GM23338 (cell line): ENCODE results near the gene IL4I1.

Source experiments
- EZH2 ChIP-seq: fragments of 200-600 bp; sonication (generic); IDR thresholded peaks from one replicate; pipeline ENCODE4 v1.8.0; 2017; ENCODE audit warnings: antibody characterized with exemption, mild to moderate bottlenecking, low read depth; ENCODE audit not compliant: unreplicated experiment
- POLR2AphosphoS5 ChIP-seq: IDR thresholded peaks from 2 replicates; pipeline ENCODE4 v1.6.1; 2016; ENCODE audit warnings: antibody characterized with exemption, low read depth
- TF ChIP-seq, protein P1 (sequence below), 2 experiments: fragments of 200-600 bp in 1 of 2; sonication (generic) in 1 of 2; conservative IDR thresholded peaks; 2 replicates each; pipeline versions ENCODE4 v1.5.1 to v1.6.1; 2016 to 2017; ENCODE audit warnings: antibody characterized with exemption in 2 of 2, low read depth in 2 of 2, mild to moderate bottlenecking in 2 of 2, moderate library complexity in 1 of 2

DNA sequence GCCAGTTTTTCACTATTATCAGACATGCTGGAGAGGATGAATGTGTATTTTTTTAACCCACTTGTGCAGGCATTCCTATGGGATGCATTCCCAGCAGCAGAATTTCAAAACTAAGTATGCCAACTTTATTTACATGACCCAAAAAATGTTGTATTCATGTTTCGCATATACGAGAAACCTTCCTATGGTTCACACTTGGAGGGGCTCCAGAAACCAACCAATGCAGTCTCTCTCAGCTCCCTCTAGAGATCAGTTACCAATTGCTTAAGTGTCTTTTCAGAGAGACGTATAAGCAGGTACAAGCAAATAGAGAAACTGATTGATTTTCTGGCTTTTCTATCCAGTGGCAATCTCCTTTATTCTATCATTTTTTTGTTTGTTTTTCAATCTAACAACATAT, 51.3 kb downstream of the IL4I1 start:
- TF ChIP-seq EZH2, result no peak
- TF ChIP-seq, protein P1, sequence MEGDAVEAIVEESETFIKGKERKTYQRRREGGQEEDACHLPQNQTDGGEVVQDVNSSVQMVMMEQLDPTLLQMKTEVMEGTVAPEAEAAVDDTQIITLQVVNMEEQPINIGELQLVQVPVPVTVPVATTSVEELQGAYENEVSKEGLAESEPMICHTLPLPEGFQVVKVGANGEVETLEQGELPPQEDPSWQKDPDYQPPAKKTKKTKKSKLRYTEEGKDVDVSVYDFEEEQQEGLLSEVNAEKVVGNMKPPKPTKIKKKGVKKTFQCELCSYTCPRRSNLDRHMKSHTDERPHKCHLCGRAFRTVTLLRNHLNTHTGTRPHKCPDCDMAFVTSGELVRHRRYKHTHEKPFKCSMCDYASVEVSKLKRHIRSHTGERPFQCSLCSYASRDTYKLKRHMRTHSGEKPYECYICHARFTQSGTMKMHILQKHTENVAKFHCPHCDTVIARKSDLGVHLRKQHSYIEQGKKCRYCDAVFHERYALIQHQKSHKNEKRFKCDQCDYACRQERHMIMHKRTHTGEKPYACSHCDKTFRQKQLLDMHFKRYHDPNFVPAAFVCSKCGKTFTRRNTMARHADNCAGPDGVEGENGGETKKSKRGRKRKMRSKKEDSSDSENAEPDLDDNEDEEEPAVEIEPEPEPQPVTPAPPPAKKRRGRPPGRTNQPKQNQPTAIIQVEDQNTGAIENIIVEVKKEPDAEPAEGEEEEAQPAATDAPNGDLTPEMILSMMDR (conservative IDR thresholded peaks at IDR 0.05; ENCODE audit: low read depth in 2 of 2), result no peak
- no peak for TF ChIP-seq POLR2AphosphoS5
